NCI-H2171 (cell line): Measurements from ENCODE around the gene ETFA.
A peak's percentile ranks its signal among the peaks of the same experiment; 100 is the strongest.

ENCODE experiments used
- DNase-seq: peaks from one replicate; lab custom pipeline; 2025; lab: John Stamatoyannopoulos, UW

The ETFA gene

GRCh38 chr15:76217029-76217881, 94.0 kb downstream of the ETFA start:
- DNase-seq = no peak

DNA sequence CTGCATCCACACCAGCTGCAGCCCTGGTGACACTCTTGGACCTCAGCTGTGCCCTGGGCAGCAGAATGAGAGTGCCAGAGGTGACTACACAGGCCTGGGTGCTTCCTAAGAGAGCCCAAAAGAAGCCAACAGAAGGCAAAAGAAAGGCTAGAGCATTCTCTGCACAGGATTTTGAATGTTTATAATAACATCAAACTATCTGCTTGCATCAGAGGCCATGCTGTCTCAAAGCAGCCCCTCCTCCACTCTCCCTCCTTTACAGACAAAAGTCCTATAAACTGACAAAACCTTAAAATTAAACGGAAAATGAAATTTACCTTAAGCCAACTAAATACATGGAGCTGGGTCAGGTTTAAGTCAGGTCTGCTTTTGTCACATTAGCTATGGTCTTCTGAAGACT, 95.6 kb downstream of the ETFA start:
- DNase-seq = no peak

GRCh38 chr15:76209942-76210341, 101.3 kb downstream of the ETFA start:
- DNase-seq = no peak

GRCh38 chr15:76209523-76209922, 101.7 kb downstream of the ETFA start:
- DNase-seq = no peak

GRCh38 chr15:76208786-76209424, 102.4 kb downstream of the ETFA start:
- no peak for DNase-seq

DNA sequence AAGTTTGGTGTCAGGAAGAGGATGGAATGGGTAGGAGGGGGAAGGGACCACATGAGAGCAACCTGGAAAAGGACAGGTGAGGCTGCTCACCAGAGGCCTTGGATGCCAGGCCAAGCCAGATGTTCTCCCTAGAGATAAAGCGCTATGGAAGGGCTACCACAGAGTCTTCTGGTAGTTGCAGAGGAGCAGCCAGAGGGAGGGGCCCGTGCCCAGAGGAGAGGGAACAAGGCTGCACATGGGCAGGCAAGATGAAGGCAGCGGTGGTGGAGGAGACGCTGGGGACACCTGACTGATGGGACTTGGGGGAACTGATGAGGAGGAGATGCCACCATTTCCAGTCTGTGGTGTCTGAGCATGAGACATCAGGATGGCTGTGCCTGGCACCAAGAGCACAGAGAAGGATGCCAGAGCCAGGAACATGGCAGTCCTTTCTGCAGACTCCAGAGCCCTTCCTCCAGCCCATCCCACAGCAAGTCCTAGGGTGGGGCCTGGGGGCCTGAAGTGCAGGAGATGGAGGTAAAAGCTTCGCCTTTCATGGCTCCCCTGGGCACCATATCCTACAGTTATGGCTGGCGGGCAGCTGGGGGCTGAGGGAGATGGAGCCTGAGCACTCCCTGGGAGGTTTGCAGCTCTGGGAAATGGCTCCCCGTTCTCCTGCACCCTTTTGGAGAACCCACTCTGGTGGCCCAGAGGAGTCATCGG, 103.0 kb downstream of the ETFA start:
- DNase-seq = no peak

- DNase-seq = peak; percentile 99
Observed at GRCh38 chr15:76206325-76206976, 104.8 kb downstream of the ETFA start.

DNA sequence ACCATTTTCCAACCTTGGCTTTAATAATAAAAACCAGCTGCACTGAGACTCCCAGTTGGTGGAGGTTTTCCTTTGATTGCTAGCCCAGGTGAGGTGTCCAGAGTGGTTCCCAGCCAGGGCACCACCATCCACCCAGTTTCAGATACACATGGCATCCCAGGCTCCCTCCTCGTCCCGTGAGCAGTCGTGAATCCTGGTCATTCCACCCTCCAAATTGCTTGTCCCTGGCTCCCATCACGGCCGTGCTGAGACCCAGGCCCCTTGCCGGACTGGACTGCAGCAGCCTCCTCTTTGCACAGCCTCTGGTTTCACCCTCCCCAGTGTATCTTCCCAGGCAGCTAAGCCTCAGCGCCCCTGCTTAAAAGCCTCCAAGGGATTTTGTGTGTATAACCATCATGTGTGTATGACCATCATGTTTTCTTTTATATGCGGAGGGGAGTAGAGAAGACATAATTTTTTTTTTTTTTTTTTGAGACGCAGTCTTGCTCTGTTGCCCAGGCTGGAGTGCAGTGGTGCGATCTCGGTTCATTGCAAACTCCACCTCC, 106.3 kb downstream of the ETFA start:
- DNase-seq = no peak

- no peak for DNase-seq
Observed at GRCh38 chr15:76204109-76204845, 107.0 kb downstream of the ETFA start.

- DNase-seq = no peak
Observed at GRCh38 chr15:76203346-76204108, 107.7 kb downstream of the ETFA start.

GRCh38 chr15:76201536-76202255, 109.6 kb downstream of the ETFA start:
- DNase-seq = no peak

- no peak for DNase-seq
Observed at GRCh38 chr15:76200641-76201105, 110.6 kb downstream of the ETFA start.

DNA sequence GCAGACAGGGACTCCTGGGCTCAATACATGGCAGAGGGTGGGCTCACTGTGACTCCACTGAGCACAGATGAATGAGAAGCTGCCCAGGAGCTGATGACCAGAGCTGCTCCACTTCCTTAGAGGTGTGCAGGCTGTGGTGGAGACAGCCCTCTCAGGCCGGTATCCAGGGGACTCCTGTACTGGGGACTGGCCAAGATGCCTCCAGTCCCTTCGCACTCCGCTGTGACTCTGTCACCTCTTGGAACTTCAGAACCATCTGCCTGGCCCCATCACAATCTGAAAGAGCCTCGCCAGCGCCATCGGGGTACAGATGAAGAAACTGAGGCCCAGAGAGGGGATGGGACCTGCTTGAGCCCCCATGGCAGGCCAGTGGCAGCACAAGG, 111.2 kb downstream of the ETFA start:
- DNase-seq = no peak

GRCh38 chr15:76199106-76200082, 111.9 kb downstream of the ETFA start:
- DNase-seq = no peak

- DNase-seq = no peak
Observed at GRCh38 chr15:76198456-76199105, 112.7 kb downstream of the ETFA start.

- DNase-seq = no peak
Observed at GRCh38 chr15:76197703-76198455, 113.4 kb downstream of the ETFA start.
